HepG2 (cell line): Measurements from ENCODE around the gene CDK3. TPM values are rescaled to one million over a fixed set of nuclear protein-coding genes. Genes with fewer than 3 reads are reported as not detected.

Experiments
- ARID5B ChIP-seq: IDR thresholded peaks from 2 replicates; pipeline ENCODE4 v1.4.0; 2020; ENCODE audit warnings: mild to moderate bottlenecking, missing genetic modification reagents
- DNMT1 ChIP-seq: sonication (generic); formaldehyde crosslinking; IDR thresholded peaks from 2 replicates; pipeline ENCODE4 v1.5.1; 2020; ENCODE audit warnings: mild to moderate bottlenecking, missing genetic modification reagents
- HMGXB3 ChIP-seq: sonication (generic); formaldehyde crosslinking; IDR thresholded peaks from 2 replicates; pipeline ENCODE4 v1.4.0; 2020; ENCODE audit warnings: missing genetic modification reagents, borderline replicate concordance
- MATR3 ChIP-seq: sonication (generic); formaldehyde crosslinking; IDR thresholded peaks from 2 replicates; pipeline ENCODE4 v1.4.0; 2020; ENCODE audit warnings: missing genetic modification reagents
- MLLT10 ChIP-seq: sonication (generic); formaldehyde crosslinking; IDR thresholded peaks from 2 replicates; pipeline ENCODE4 v1.4.0; 2020; ENCODE audit warnings: missing genetic modification reagents
- RFX1 ChIP-seq: fragments of 450-650 bp; IDR thresholded peaks from 2 replicates; pipeline ENCODE4 v1.6.1; 2017
- YEATS4 ChIP-seq: sonication (generic); formaldehyde crosslinking; IDR thresholded peaks from 2 replicates; pipeline ENCODE4 v1.4.0; 2020; ENCODE audit warnings: missing genetic modification reagents, borderline replicate concordance
- ZNF574 ChIP-seq: sonication (generic); formaldehyde crosslinking; IDR thresholded peaks from 2 replicates; pipeline ENCODE4 v1.4.0; 2020; ENCODE audit warnings: missing genetic modification reagents
- ZNF646 ChIP-seq: sonication (generic); formaldehyde crosslinking; IDR thresholded peaks from 2 replicates; pipeline ENCODE4 v1.9.0; 2021; ENCODE audit warnings: mild to moderate bottlenecking, missing genetic modification reagents
- ZNF790 ChIP-seq: sonication (generic); formaldehyde crosslinking; IDR thresholded peaks from 2 replicates; pipeline ENCODE4 v1.8.0; 2022; ENCODE audit warnings: missing genetic modification reagents, mild to moderate bottlenecking, borderline replicate concordance
- polyA plus RNA-seq, 8 experiments: library from polyadenylated mRNA; depleted of rRNA in 3 of 8; stranded (reverse) in 7 of 8; unstranded in 1 of 8; fragments of >200 nt; fragmentation: Illumina TruSeq in 4 of 8; extraction: Trizol in 4 of 8; gene quantifications; 2 replicates each; pipeline versions ENCODE4 v1.2.1 to v1.2.3, GENCODE V29; 2011 to 2016; ENCODE audit warnings: low read depth in 4 of 8, missing spikeins in 1 of 8, mixed read lengths in 1 of 8; ENCODE audit not compliant: insufficient read depth in 1 of 8
- total RNA-seq, 5 experiments: library from RNA; depleted of rRNA; stranded (reverse); fragments of >200 nt; fragmentation: Illumina TruSeq; extraction: Trizol; gene quantifications; 2 replicates each; pipeline ENCODE4 v1.2.3, GENCODE V29; 2016; ENCODE audit warnings: low read depth in 1 of 5

The CDK3 gene
- total and polyA plus RNA-seq, 2 of the 13 experiments (the other 11 are each of a cell fraction or from before 2014, with no cell fraction given): 5.8 to 11.4 TPM

GRCh38 chr17:76027159-76027839, 26.6 kb downstream of the CDK3 start, which contains the start of gene EVPL (continued):
- peak; percentile 79 for TF ChIP-seq ZNF574
- TF ChIP-seq ARID5B (CRISPR knock-in tag): no peak; the same call in none of the 2 replicates
- no peak for TF ChIP-seq ZNF790
- peak; percentile 56; the same call in 1 of the 2 replicates for TF ChIP-seq HMGXB3 (CRISPR knock-in tag)
- no peak for TF ChIP-seq MLLT10 (CRISPR knock-in tag)
- no peak for TF ChIP-seq MATR3
- TF ChIP-seq YEATS4 (CRISPR knock-in tag): peak; percentile 69; the same call in 1 of the 2 replicates
- no peak for TF ChIP-seq RFX1
- TF ChIP-seq ZNF646 (CRISPR knock-in tag): peak; percentile 25; the same call in 1 of the 2 replicates
- TF ChIP-seq DNMT1 (CRISPR knock-in tag): no peak
